Ectodermal cell (in vitro differentiated cells): ENCODE data around the gene TSPAN18.

ENCODE experiments used
- H3K27ac ChIP-seq: 2 replicates; pipeline ENCODE4 v1.7.0; 2013; ENCODE audit warnings: mild to moderate bottlenecking, low read depth, low read length; ENCODE audit not compliant: insufficient read depth, poor library complexity, severe bottlenecking
- H3K27me3 ChIP-seq: 2 replicates; pipeline ENCODE4 v1.7.0; 2013; ENCODE audit warnings: mild to moderate bottlenecking, low read length; ENCODE audit not compliant: insufficient read depth, control insufficient read depth, poor library complexity, severe bottlenecking
- H3K36me3 ChIP-seq: one replicate; pipeline ENCODE4 v1.7.0; 2013; ENCODE audit warnings: low read length; ENCODE audit not compliant: control insufficient read depth, insufficient read depth
- H3K4me1 ChIP-seq: one replicate; pipeline ENCODE4 v1.7.0; 2013; ENCODE audit warnings: low read length; ENCODE audit not compliant: control insufficient read depth, insufficient read depth
- H3K4me3 ChIP-seq: 2 replicates; pipeline ENCODE4 v1.7.0; 2013; ENCODE audit warnings: low read depth, low read length, control low read depth; ENCODE audit not compliant: insufficient read depth
- H3K9me3 ChIP-seq: 2 replicates; pipeline ENCODE4 v1.7.0; 2013; ENCODE audit warnings: mild to moderate bottlenecking, low read length, moderate library complexity; ENCODE audit not compliant: control insufficient read depth
- WGBS, 2 experiments: methylation state at CpG; one replicate each; pipeline ENCODE4 v1.1.7; 2013; ENCODE audit warnings: missing lambda C conversion rate in 2 of 2; 5-methylcytosine and 5-hydroxymethylcytosine counted together

The TSPAN18 gene

DNA sequence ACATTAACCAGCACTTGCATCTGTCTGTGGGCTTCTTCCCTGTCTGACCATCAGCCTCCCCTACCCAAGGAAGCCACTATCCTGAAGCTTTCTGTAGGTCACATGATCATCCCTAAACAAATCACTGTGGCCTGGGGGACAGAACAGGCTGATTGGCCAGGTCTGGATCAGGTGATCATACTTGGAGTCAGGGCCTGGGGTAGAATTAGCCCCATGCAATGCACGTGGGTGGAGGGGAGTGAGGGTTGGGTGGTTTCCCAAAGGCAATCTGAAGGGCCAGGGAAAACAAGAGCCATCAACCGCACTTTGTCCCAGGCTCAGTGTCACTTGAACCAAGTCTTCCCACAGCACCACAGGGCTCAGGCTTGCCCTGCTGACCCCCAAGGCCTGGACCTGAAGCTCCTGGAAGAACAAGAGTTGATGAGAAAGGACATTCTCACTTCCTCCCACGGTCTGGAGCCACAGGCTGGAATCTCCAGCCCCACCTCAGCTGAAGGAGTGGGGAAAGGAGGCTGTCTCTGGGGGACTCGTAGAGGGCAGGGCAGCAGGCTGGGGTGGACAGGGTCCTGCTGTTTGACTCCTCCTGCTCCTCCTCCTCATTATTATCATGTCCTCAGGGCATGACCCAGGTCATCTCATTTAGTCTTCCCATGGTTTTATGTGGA lies 31.5 kb upstream of the TSPAN18 start:
- H3K9me3 ChIP-seq, result no peaks in the 10 kb centered on the region
- no peak overlapping the region for H3K4me3 ChIP-seq
- 61 to 68% methylated on average over 4 of the region's 4 CpGs for WGBS, 2 experiments
- H3K27ac ChIP-seq, result no peak overlapping the region
- H3K4me1 ChIP-seq, result peaks cover 30% of the 10 kb centered on the region
- H3K27me3 ChIP-seq, result no peaks in the 10 kb centered on the region
- H3K36me3 ChIP-seq, result no peaks in the 10 kb centered on the region

DNA sequence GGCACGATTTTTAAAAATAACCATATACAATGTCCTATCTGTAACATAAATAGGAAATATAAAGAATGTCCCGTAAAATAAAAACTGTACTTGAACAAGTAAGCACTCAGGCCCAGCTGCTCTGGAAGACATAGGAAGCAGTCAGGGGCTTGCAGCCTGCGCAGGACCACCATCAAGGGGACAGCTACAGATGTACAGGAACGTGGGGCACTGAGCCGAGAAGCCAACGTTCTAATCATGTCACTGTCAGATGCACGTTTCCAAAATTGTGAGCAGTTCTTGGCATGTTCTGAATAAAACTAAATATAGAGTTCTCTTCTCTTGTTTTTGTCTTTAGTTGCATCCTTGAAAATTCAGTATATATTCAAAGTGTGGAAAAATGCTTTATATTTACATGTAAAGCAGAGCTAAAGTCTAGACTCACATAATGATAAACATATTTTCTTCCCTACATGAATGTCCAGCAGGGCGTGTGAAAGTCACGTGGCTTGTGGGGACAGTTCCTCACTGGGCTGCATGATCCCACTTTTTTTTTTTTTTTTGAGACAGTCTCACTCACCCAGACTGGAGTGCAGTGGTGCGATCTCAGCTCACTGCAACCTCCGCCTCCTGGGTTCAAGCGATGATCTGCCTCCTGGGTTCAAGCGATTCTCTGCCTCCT lies 28.4 kb upstream of the TSPAN18 start:
- H3K27me3 ChIP-seq, result no peaks in the 10 kb centered on the region
- no peaks in the 10 kb centered on the region for H3K9me3 ChIP-seq
- no peaks in the 10 kb centered on the region for H3K36me3 ChIP-seq
- H3K4me3 ChIP-seq, result no peak overlapping the region
- H3K27ac ChIP-seq, result no peak overlapping the region
- WGBS, 2 experiments, result 91% methylated on average over 13 of the region's 13 CpGs
- H3K4me1 ChIP-seq, result peaks cover 18% of the 10 kb centered on the region

- Histone ChIP-seq H3K9me3 (no peaks in the 10 kb centered on the region), H3K36me3 (no peaks in the 10 kb centered on the region), H3K4me3 (no peak overlapping the region), H3K27ac (no peak overlapping the region), H3K4me1 (peaks cover 5% of the 10 kb centered on the region), H3K27me3 (no peaks in the 10 kb centered on the region)
- 86 to 90% methylated on average over 12 of the region's 12 CpGs for WGBS, 2 experiments
These were observed 27.0 kb upstream of the TSPAN18 start for GRCh38 chr11:44699497-44700408.

- no peaks in the 10 kb centered on the region for H3K36me3 ChIP-seq
- no peaks in the 10 kb centered on the region for H3K9me3 ChIP-seq
- no peak overlapping the region for H3K27ac ChIP-seq
- H3K4me1 ChIP-seq, result no peaks in the 10 kb centered on the region
- no peaks in the 10 kb centered on the region for H3K27me3 ChIP-seq
- WGBS, 2 experiments, result 89 to 90% methylated on average over 1 to 2 of the region's 2 CpGs
- H3K4me3 ChIP-seq, result no peak overlapping the region
These were observed 25.5 kb upstream of the TSPAN18 start for GRCh38 chr11:44701276-44701675.

DNA sequence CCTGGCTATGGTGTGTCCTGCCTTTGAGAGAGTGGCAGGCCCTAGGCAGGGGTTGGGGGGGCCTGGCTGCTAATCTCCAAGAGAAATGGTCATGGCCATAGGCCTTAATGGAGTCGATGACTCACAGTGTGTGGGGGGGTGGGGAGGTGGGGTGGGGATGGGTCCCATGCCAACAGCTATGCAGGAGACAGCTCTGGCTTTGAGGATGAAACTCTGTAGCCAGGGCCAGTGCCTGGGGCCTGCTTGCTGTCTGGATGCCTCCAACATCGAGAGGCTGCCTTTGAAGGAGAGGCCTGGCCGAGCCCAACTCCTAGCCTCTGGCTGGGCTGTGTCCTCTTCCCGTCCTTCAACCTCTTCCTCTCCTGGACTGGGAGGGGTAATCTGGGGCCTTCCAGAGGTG lies 23.9 kb upstream of the TSPAN18 start:
- Histone ChIP-seq H3K36me3 (no peaks in the 10 kb centered on the region), H3K4me3 (no peak overlapping the region), H3K9me3 (no peaks in the 10 kb centered on the region), H3K27ac (no peak overlapping the region), H3K27me3 (no peaks in the 10 kb centered on the region), H3K4me1 (no peaks in the 10 kb centered on the region)
- 71 to 77% methylated on average over 4 of the region's 4 CpGs for WGBS, 2 experiments

DNA sequence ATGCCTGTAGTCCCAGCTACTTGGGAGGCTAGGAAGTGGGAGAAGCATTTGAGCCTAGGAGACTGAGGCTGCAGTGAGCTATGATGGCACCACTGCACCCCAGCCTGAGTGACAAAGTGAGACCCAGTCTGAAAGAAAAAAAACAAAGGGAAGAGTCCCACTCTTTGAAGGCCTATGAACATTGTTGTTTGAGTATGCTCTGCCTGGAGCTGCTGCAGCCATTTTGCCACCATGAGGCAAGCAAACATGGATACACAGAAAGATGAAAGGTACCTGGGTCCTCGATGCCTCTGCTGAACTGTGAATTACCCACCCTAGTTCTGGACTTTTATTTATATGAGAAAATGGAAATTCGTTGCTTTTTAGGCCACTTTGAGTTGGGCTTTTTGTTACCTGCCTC lies 19.7 kb upstream of the TSPAN18 start:
- Histone ChIP-seq H3K36me3 (no peaks in the 10 kb centered on the region), H3K27me3 (no peaks in the 10 kb centered on the region), H3K4me3 (no peak overlapping the region), H3K4me1 (peaks cover 16% of the 10 kb centered on the region), H3K27ac (no peak overlapping the region), H3K9me3 (no peaks in the 10 kb centered on the region)
- WGBS, 2 experiments, result 89 to 93% methylated on average over 2 of the region's 2 CpGs

DNA sequence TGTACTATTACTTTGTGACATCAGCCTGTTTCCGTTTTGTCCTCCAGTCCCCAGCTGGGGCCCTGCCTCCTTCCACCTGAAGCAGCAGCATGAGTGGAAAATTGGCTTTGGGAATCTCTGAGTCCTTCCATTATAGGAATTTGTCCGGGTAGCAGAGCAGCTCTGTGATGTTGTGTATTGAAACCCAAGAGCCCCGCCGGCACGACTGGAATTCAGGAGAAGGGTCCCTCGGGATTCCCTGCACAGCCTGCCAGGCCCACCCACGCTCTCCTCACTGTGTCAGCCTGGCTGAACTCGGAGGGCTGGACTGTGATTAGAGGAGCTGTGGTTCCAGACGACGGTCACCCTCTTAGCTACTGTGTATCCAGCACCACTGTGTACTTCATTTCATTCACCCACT lies 18.8 kb upstream of the TSPAN18 start:
- H3K4me1 ChIP-seq, result peaks cover 23% of the 10 kb centered on the region
- H3K27me3 ChIP-seq, result no peaks in the 10 kb centered on the region
- no peaks in the 10 kb centered on the region for H3K36me3 ChIP-seq
- H3K27ac ChIP-seq, result no peak overlapping the region
- no peaks in the 10 kb centered on the region for H3K9me3 ChIP-seq
- H3K4me3 ChIP-seq, result no peak overlapping the region
- WGBS, 2 experiments, result 86% methylated on average over 10 of the region's 10 CpGs

- Histone ChIP-seq H3K4me1 (peaks cover 23% of the 10 kb centered on the region), H3K27me3 (no peaks in the 10 kb centered on the region), H3K36me3 (no peaks in the 10 kb centered on the region), H3K27ac (no peak overlapping the region), H3K9me3 (no peaks in the 10 kb centered on the region), H3K4me3 (no peak overlapping the region)
- WGBS, 2 experiments, result 92 to 94% methylated on average over 6 of the region's 6 CpGs
These were observed 18.1 kb upstream of the TSPAN18 start for GRCh38 chr11:44708523-44709280.

- no peak overlapping the region for H3K4me3 ChIP-seq
- no peaks in the 10 kb centered on the region for H3K36me3 ChIP-seq
- WGBS, 2 experiments, result 89 to 92% methylated on average over 3 of the region's 3 CpGs
- no peak overlapping the region for H3K27ac ChIP-seq
- H3K4me1 ChIP-seq, result peaks cover 23% of the 10 kb centered on the region
- H3K9me3 ChIP-seq, result no peaks in the 10 kb centered on the region
- H3K27me3 ChIP-seq, result no peaks in the 10 kb centered on the region
These were observed 17.5 kb upstream of the TSPAN18 start for GRCh38 chr11:44709281-44709562.

- Histone ChIP-seq H3K27me3 (no peaks in the 10 kb centered on the region), H3K36me3 (no peaks in the 10 kb centered on the region), H3K4me1 (peaks cover 23% of the 10 kb centered on the region), H3K4me3 (no peak overlapping the region), H3K9me3 (no peaks in the 10 kb centered on the region), H3K27ac (no peak overlapping the region)
- 94% methylated on average over 3 of the region's 3 CpGs for WGBS, 2 experiments
These were observed 16.8 kb upstream of the TSPAN18 start for GRCh38 chr11:44709966-44710365.
